ENCODE measurements around the gene SLN.

Gene SLN

DNA sequence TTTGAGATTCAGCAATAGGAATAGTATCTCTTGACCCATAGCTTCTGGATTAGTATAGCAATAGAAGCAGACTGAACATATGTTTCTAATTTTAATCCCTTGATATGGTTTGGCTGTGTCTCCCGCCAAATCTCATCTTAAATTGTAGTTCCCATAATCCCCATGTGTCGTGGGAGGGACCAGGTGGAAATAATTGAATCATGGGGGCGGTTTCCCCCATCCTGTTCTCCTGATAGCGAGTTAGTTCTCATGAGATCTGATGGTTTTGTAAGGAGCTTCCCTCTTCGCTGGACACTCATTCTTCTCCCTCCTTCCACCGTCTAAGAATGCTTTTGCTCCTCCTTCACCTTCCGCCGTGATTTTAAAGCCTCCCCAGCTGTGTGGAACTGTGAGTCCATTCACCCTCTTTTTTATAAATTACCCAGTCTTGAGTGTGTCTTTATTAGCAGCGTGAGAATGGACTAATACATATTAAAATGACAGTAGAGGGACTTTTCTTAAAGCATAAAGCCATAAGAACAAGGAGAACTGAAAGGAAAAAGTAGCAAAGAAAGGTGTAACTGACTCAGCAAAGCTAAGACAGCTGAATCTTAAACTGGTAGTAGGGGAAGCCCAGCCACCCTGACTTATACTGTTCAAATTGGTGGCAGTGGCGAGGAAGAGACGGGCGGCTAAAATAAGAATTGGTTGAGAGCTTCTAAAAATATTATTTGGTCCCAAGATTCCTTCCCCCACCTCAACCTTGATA, 20.3 kb upstream of the SLN start:
- no peak overlapping the region for H2AK5ac ChIP-seq (ENCODE audit: low read length)
- DNase-seq = no peak
- no peak overlapping the region for H4K5ac ChIP-seq (ENCODE audit: low read length)
- no peak overlapping the region for H3K23ac ChIP-seq (ENCODE audit: low read length)
- no peak overlapping the region for H3K4ac ChIP-seq (ENCODE audit: low read depth, low read length)
- H2BK5ac ChIP-seq (ENCODE audit: low read length) = no peak overlapping the region
- H2BK15ac ChIP-seq (replicated peaks; ENCODE audit: low read depth) = no peak overlapping the region
- no peak overlapping the region for H3K9ac ChIP-seq (ENCODE audit: low read length)
- no CpG with 5 or more reads among the region's 12 CpGs for WGBS (ENCODE audit: extremely low coverage, insufficient coverage, low lambda C conversion rate)
- H3K27me3 ChIP-seq (ENCODE audit: insufficient read depth, low read length, poor library complexity) = no peaks in the 10 kb centered on the region
- H4K8ac ChIP-seq (ENCODE audit: low read depth, low read length) = no peak overlapping the region
- no peak overlapping the region for H3K4me2 ChIP-seq (ENCODE audit: low read length)
- H3K18ac ChIP-seq (ENCODE audit: low read length) = no peak overlapping the region
- no peaks in the 10 kb centered on the region for H3K79me1 ChIP-seq (ENCODE audit: low read length)
- no peak overlapping the region for H3K27ac ChIP-seq (ENCODE audit: low read depth, low read length)
- no peaks in the 10 kb centered on the region for H3K36me3 ChIP-seq (ENCODE audit: control insufficient read depth, insufficient read depth, low read length)
- H2BK120ac ChIP-seq (ENCODE audit: low read depth, low read length) = no peak overlapping the region
- no peak overlapping the region for H3K56ac ChIP-seq (ENCODE audit: low read length)
- H3K79me2 ChIP-seq (ENCODE audit: control insufficient read depth, insufficient read depth, low read length) = no peaks in the 10 kb centered on the region
- H3K4me1 ChIP-seq (ENCODE audit: control insufficient read depth, low read depth, low read length) = no peaks in the 10 kb centered on the region
- H3K4me3 ChIP-seq (ENCODE audit: low read length) = no peak overlapping the region

DNA sequence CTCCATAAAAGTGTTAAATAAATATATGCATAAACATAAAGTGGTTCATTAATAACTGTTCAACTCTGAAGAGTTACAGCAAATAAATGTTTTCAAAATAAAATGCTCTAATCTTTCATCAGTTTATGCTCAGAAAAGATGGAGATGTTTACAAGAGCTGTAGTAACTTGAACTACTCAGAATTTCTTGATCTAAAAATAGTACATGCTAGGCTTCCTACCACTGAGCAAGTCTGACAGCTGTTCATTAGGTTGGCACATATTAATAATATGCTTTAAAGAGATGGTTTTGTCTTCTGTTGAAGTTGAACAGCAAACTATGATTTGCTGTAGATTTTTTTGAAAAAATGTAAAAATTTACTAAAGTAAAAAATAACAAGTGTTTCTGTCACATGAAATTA, 10.8 kb upstream of the SLN start:
- Histone ChIP-seq H3K27me3 (ENCODE audit: insufficient read depth, low read length, poor library complexity) (peaks cover 1% of the 10 kb centered on the region), H3K4me3 (ENCODE audit: low read length) (no peak overlapping the region), H3K79me2 (ENCODE audit: control insufficient read depth, insufficient read depth, low read length) (no peaks in the 10 kb centered on the region), H3K79me1 (ENCODE audit: low read length) (no peaks in the 10 kb centered on the region), H2BK5ac (ENCODE audit: low read length) (no peak overlapping the region), H4K5ac (ENCODE audit: low read length) (no peak overlapping the region), H2BK120ac (ENCODE audit: low read depth, low read length) (no peak overlapping the region), H3K23ac (ENCODE audit: low read length) (no peak overlapping the region), H3K36me3 (ENCODE audit: control insufficient read depth, insufficient read depth, low read length) (no peaks in the 10 kb centered on the region), H3K9ac (ENCODE audit: low read length) (no peak overlapping the region), H2AK5ac (ENCODE audit: low read length) (no peak overlapping the region), H4K8ac (ENCODE audit: low read depth, low read length) (no peak overlapping the region), H3K4me1 (ENCODE audit: control insufficient read depth, low read depth, low read length) (no peaks in the 10 kb centered on the region), H2BK15ac (replicated peaks; ENCODE audit: low read depth) (no peak overlapping the region), H3K4ac (ENCODE audit: low read depth, low read length) (no peak overlapping the region), H3K4me2 (ENCODE audit: low read length) (no peak overlapping the region), H3K27ac (ENCODE audit: low read depth, low read length) (no peak overlapping the region), H3K56ac (ENCODE audit: low read length) (no peak overlapping the region), H3K18ac (ENCODE audit: low read length) (no peak overlapping the region)
- no peak for DNase-seq

DNA sequence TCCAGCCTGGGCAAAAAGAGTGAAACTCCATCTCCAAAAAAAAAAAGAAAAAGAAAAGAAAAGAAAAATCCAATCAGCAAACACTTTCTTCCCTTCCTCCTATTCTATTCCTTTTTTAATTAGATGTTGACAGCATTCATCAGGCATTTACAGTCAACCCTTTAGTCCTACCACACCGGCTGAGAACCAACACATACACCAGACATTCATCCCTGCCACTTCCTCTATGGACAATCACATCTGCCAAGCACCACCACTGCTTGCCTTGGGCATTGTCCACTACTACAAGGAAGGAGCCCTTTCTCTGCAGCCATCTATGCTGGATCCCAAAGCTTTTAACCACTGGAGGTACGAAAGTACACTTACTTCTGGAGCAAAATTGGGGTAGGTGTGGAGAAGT, 9.4 kb upstream of the SLN start:
- no peaks in the 10 kb centered on the region for H3K4me1 ChIP-seq (ENCODE audit: control insufficient read depth, low read depth, low read length)
- H2BK120ac ChIP-seq (ENCODE audit: low read depth, low read length) = no peak overlapping the region
- no peak overlapping the region for H2BK15ac ChIP-seq (replicated peaks; ENCODE audit: low read depth)
- no peak overlapping the region for H3K4me3 ChIP-seq (ENCODE audit: low read length)
- H2AK5ac ChIP-seq (ENCODE audit: low read length) = no peak overlapping the region
- H3K56ac ChIP-seq (ENCODE audit: low read length) = no peak overlapping the region
- no peak overlapping the region for H3K9ac ChIP-seq (ENCODE audit: low read length)
- H3K79me2 ChIP-seq (ENCODE audit: control insufficient read depth, insufficient read depth, low read length) = no peaks in the 10 kb centered on the region
- no peak overlapping the region for H3K4ac ChIP-seq (ENCODE audit: low read depth, low read length)
- no peaks in the 10 kb centered on the region for H3K79me1 ChIP-seq (ENCODE audit: low read length)
- DNase-seq = no peak
- WGBS (ENCODE audit: extremely low coverage, insufficient coverage, low lambda C conversion rate) = no CpG with 5 or more reads among the region's 2 CpGs
- H3K18ac ChIP-seq (ENCODE audit: low read length) = no peak overlapping the region
- no peak overlapping the region for H2BK5ac ChIP-seq (ENCODE audit: low read length)
- no peak overlapping the region for H3K27ac ChIP-seq (ENCODE audit: low read depth, low read length)
- H3K23ac ChIP-seq (ENCODE audit: low read length) = no peak overlapping the region
- peaks cover 1% of the 10 kb centered on the region for H3K27me3 ChIP-seq (ENCODE audit: insufficient read depth, low read length, poor library complexity)
- H3K36me3 ChIP-seq (ENCODE audit: control insufficient read depth, insufficient read depth, low read length) = no peaks in the 10 kb centered on the region
- H4K8ac ChIP-seq (ENCODE audit: low read depth, low read length) = no peak overlapping the region
- H3K4me2 ChIP-seq (ENCODE audit: low read length) = no peak overlapping the region
- H4K5ac ChIP-seq (ENCODE audit: low read length) = no peak overlapping the region

DNA sequence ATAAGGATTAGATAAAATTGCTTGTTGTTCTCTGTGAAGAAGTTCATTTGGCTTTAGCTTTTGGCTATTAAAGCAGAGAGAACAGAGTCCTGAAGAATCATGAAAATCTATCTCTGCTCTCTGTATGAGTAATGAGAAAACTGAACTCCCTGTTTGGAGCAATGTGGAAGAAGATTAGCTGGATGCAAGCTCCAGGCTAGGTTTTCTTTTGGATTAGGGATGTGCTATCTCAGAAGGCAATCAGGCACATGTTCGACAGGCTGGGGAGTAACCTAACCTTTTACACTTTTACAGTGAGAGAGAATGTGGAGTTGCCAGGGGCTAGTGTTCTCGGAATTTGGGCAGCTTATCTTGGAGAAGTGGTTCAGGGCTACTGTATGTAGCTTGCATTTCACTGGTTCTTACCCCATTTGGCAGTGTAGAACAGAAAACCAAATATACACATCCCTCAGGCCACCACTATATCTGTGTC, 8.5 kb upstream of the SLN start:
- Histone ChIP-seq H3K4me1 (ENCODE audit: control insufficient read depth, low read depth, low read length) (no peaks in the 10 kb centered on the region), H3K56ac (ENCODE audit: low read length) (no peak overlapping the region), H3K27ac (ENCODE audit: low read depth, low read length) (no peak overlapping the region), H2BK120ac (ENCODE audit: low read depth, low read length) (no peak overlapping the region), H2BK5ac (ENCODE audit: low read length) (no peak overlapping the region), H3K36me3 (ENCODE audit: control insufficient read depth, insufficient read depth, low read length) (no peaks in the 10 kb centered on the region), H3K79me2 (ENCODE audit: control insufficient read depth, insufficient read depth, low read length) (no peaks in the 10 kb centered on the region), H4K5ac (ENCODE audit: low read length) (no peak overlapping the region), H3K4me2 (ENCODE audit: low read length) (no peak overlapping the region), H3K4ac (ENCODE audit: low read depth, low read length) (no peak overlapping the region), H3K79me1 (ENCODE audit: low read length) (no peaks in the 10 kb centered on the region), H3K18ac (ENCODE audit: low read length) (no peak overlapping the region), H3K27me3 (ENCODE audit: insufficient read depth, low read length, poor library complexity) (peaks cover 1% of the 10 kb centered on the region), H4K8ac (ENCODE audit: low read depth, low read length) (no peak overlapping the region), H2AK5ac (ENCODE audit: low read length) (no peak overlapping the region), H3K9ac (ENCODE audit: low read length) (no peak overlapping the region), H3K23ac (ENCODE audit: low read length) (no peak overlapping the region), H2BK15ac (replicated peaks; ENCODE audit: low read depth) (no peak overlapping the region), H3K4me3 (ENCODE audit: low read length) (no peak overlapping the region)
- no CpG with 5 or more reads among the region's 2 CpGs for WGBS (ENCODE audit: extremely low coverage, insufficient coverage, low lambda C conversion rate)
- DNase-seq = no peak

DNA sequence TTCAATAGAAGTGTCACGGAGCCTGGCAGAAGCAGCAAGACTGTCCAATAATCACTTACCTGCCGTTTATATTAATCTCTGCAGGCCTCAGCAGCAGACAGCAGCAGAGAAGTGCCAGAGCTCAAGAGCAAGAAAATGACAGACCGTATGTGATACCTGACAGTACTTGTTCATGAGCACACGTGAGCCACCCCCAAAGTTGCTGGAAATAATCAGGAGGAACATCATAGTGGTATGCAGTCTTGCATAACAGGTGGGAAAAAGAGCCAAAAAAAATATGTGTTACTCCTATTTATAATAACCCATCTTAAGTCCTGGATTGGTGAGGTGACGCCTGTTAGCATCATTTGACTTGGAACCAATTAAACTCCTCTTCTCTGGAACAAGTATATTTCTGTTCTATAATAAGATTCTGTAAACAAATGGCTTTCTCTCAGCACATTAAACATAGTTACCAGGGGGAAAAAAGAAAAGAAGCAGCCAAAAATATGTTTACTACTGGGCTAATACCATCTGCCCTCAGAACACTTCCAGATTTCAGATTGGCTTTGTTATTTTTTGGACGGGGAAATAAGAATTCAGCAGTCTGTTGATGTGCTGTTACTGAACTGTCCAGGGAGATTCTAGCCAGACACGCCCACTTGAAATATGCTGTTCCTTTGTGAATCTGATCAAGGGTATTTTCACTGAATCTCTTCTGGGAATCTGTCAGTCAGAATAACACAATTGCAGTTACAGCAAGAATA, 7.9 kb upstream of the SLN start:
- no peak for DNase-seq
- Histone ChIP-seq H3K36me3 (ENCODE audit: control insufficient read depth, insufficient read depth, low read length) (no peaks in the 10 kb centered on the region), H2AK5ac (ENCODE audit: low read length) (no peak overlapping the region), H3K4me2 (ENCODE audit: low read length) (no peak overlapping the region), H3K4ac (ENCODE audit: low read depth, low read length) (no peak overlapping the region), H2BK5ac (ENCODE audit: low read length) (no peak overlapping the region), H3K9ac (ENCODE audit: low read length) (no peak overlapping the region), H3K4me3 (ENCODE audit: low read length) (no peak overlapping the region), H2BK120ac (ENCODE audit: low read depth, low read length) (no peak overlapping the region), H3K56ac (ENCODE audit: low read length) (no peak overlapping the region), H3K27ac (ENCODE audit: low read depth, low read length) (no peak overlapping the region), H3K79me1 (ENCODE audit: low read length) (no peaks in the 10 kb centered on the region), H2BK15ac (replicated peaks; ENCODE audit: low read depth) (no peak overlapping the region), H3K79me2 (ENCODE audit: control insufficient read depth, insufficient read depth, low read length) (no peaks in the 10 kb centered on the region), H3K18ac (ENCODE audit: low read length) (no peak overlapping the region), H4K5ac (ENCODE audit: low read length) (no peak overlapping the region), H3K4me1 (ENCODE audit: control insufficient read depth, low read depth, low read length) (no peaks in the 10 kb centered on the region), H4K8ac (ENCODE audit: low read depth, low read length) (no peak overlapping the region), H3K23ac (ENCODE audit: low read length) (no peak overlapping the region), H3K27me3 (ENCODE audit: insufficient read depth, low read length, poor library complexity) (peaks cover 1% of the 10 kb centered on the region)
- WGBS (ENCODE audit: extremely low coverage, insufficient coverage, low lambda C conversion rate) = no CpG with 5 or more reads among the region's 7 CpGs
